Stimulated activated CD4-positive, alpha-beta T cell treated with anti-CD3 and anti-CD28 coated beads, TNF-alpha, amount 100 ng/mL, for 24 hours (primary cell): ENCODE measurements around the gene RAB11FIP4.

Experiments
- DNase-seq, 3 experiments: peaks; one replicate each; pipeline ENCODE4 v3.0.0-alpha.2; 2020; ENCODE audit warnings: low read depth in 3 of 3

The RAB11FIP4 gene

GRCh38 chr17:31568121-31568520 is 176.6 kb downstream of the RAB11FIP4 start:
- DNase-seq, result no peak

GRCh38 chr17:31568539-31568938 is 177.1 kb downstream of the RAB11FIP4 start:
- no peak for DNase-seq

- no peak for DNase-seq
Measured at GRCh38 chr17:31570231-31570630, 178.8 kb downstream of the RAB11FIP4 start.

GRCh38 chr17:31570951-31571892 is 179.7 kb downstream of the RAB11FIP4 start:
- DNase-seq, result no peak

- DNase-seq, result no peak
Measured at GRCh38 chr17:31572341-31572740, 180.9 kb downstream of the RAB11FIP4 start.

- DNase-seq, result no peak
Measured at GRCh38 chr17:31573047-31573446, 181.6 kb downstream of the RAB11FIP4 start.

- no peak for DNase-seq
Measured at GRCh38 chr17:31573861-31574260, 182.4 kb downstream of the RAB11FIP4 start.

- DNase-seq, result no peak
Measured at GRCh38 chr17:31574458-31574857, 183.0 kb downstream of the RAB11FIP4 start.

- DNase-seq, result no peak
Measured at GRCh38 chr17:31575043-31575442, 183.6 kb downstream of the RAB11FIP4 start.

- no peak for DNase-seq
Measured at GRCh38 chr17:31579265-31579664, 187.8 kb downstream of the RAB11FIP4 start.

- DNase-seq, result no peak
Measured at GRCh38 chr17:31580316-31580705, 188.8 kb downstream of the RAB11FIP4 start.

- DNase-seq, result no peak
Measured at GRCh38 chr17:31580706-31581490, 189.4 kb downstream of the RAB11FIP4 start.

GRCh38 chr17:31581491-31581890 is 190.0 kb downstream of the RAB11FIP4 start:
- DNase-seq, result no peak

GRCh38 chr17:31582151-31582907 is 190.9 kb downstream of the RAB11FIP4 start:
- DNase-seq, result no peak

GRCh38 chr17:31583772-31584356 is 192.4 kb downstream of the RAB11FIP4 start:
- DNase-seq, result no peak

GRCh38 chr17:31584438-31585279 is 193.2 kb downstream of the RAB11FIP4 start:
- DNase-seq, result no peak

- no peak for DNase-seq
Measured at GRCh38 chr17:31585280-31585630, 193.8 kb downstream of the RAB11FIP4 start.

GRCh38 chr17:31586946-31587345 is 195.5 kb downstream of the RAB11FIP4 start:
- no peak for DNase-seq

GRCh38 chr17:31587462-31587861 is 196.0 kb downstream of the RAB11FIP4 start:
- no peak for DNase-seq
